Measurements from ENCODE around the gene STIM2. TPM values are rescaled to one million over a fixed set of nuclear protein-coding genes. Genes with fewer than 3 reads are reported as not detected.
A peak's percentile ranks its signal among the peaks of the same experiment; 100 is the strongest.
"Not testable (repeated sequence)": the region's sequence is repeated elsewhere in the genome, so short reads cannot be mapped to it uniquely, and the experiment has no call there.

STIM2 gene
- total RNA-seq (2014; rRNA removed) (15.5 and 16.9 TPM in 2 replicates), Bru-seq, nascent RNA (percentile 71 among the genes with signal in this experiment), BruChase-seq, experiment 1, labeled RNA remaining after a 6-hour chase (percentile 55 among the genes with signal in this experiment), BruChase-seq, experiment 2, labeled RNA remaining after a 2-hour chase (percentile 60 among the genes with signal in this experiment)
- long read RNA-seq, full-length matches to known transcripts: 19 of 65 reads
- long read RNA-seq, partial matches to known transcripts: 21 of 65 reads
- long read RNA-seq, other reads (novel, unspliced or antisense): 25 of 65 reads

DNA sequence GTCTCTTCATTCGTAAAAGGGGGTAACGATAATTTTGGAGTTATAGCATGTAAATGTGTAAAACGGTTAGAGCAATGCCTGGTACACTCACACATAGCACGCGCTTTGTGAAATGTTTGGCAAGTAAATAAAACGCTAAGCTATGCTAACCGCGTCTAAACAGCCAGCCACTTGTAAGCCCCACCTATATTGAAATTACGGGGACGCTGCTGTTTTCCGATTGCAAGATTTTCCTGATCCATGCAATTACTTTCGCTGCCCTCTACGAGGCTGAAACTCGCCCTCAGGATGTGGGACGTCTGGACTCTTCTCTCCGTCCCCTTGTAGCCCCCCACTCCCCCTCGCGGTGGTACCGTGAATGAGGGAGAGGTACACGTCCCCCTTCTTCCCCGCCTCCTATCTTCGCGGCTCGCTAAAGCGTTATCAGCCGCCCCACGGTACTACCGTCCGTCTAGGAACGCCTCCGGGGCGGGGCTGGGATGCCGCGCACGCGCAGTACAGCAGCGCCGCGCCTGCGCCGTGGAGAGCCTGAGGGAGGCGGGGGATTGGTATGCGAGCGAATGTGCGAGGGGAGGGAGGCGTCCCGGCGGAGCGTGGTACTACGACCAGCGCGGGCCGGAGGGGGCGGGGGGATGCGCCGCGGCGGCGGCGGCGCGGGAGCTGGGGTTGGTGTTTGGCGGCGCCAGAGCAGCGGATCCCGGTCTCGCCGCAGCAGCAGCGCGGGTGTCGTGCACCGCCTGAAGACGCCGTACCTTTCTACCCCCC lies at the start of gene STIM2:
TSS of gene STIM2 (plus strand) at position 685 of the 765 bp plus-strand sequence.
- TSS peak; percentile 62 for BruUV-seq (replicated peaks)
- peaks cover 60% of the 10 kb centered on the region for H3K79me2 ChIP-seq (ENCODE audit: low read length)
- TF ChIP-seq, protein P1, sequence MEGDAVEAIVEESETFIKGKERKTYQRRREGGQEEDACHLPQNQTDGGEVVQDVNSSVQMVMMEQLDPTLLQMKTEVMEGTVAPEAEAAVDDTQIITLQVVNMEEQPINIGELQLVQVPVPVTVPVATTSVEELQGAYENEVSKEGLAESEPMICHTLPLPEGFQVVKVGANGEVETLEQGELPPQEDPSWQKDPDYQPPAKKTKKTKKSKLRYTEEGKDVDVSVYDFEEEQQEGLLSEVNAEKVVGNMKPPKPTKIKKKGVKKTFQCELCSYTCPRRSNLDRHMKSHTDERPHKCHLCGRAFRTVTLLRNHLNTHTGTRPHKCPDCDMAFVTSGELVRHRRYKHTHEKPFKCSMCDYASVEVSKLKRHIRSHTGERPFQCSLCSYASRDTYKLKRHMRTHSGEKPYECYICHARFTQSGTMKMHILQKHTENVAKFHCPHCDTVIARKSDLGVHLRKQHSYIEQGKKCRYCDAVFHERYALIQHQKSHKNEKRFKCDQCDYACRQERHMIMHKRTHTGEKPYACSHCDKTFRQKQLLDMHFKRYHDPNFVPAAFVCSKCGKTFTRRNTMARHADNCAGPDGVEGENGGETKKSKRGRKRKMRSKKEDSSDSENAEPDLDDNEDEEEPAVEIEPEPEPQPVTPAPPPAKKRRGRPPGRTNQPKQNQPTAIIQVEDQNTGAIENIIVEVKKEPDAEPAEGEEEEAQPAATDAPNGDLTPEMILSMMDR (conservative IDR thresholded peaks at IDR 0.05; ENCODE audit: low read depth, low read length): no peak
- no peak for TF ChIP-seq EZH2phosphoT487 (IDR thresholded peaks at IDR 0.05; ENCODE audit: borderline replicate concordance, low read length)
- TF ChIP-seq EZH2 (IDR thresholded peaks at IDR 0.05; ENCODE audit: low read length, unreplicated experiment): no peak
- H3K9me3 ChIP-seq (ENCODE audit: low read length): no peaks in the 10 kb centered on the region
- H3K4me1 ChIP-seq (ENCODE audit: insufficient read depth, low read length): peaks cover 17% of the 10 kb centered on the region
- ATAC-seq (peak; percentile 60), DNase-seq (peak; percentile 95)
- ChIA-PET POLR2A (ENCODE audit: unreplicated experiment) (interaction anchor here (0.6 to 0.7 kb wide), 6 partner anchors 28 to 624 kb away, joined by 3 to 25 read pairs (median 4); no protein-coding TSS in a partner anchor), CTCF (interaction anchor here (0.6 kb wide), 2 partner anchors 72 to 772 kb away, joined by 3 to 12 read pairs; no protein-coding TSS in a partner anchor)
- intact Hi-C loops (cut with micrococcal nuclease): loop anchor here (1.0 to 10.0 kb wide), 4 partner anchors 72 to 150 kb away; no protein-coding TSS in a partner anchor
- H4K20me1 ChIP-seq (ENCODE audit: low read length): 0 out of 2 replicates have a peak, but pooled peaks cover 6% of the 10 kb centered on the region
- H3K36me3 ChIP-seq (ENCODE audit: low read depth, low read length): no peaks in the 10 kb centered on the region
- H2AFZ ChIP-seq (ENCODE audit: low read length): peak within 1 kb of the TSS; percentile 75
- no peaks in the 10 kb centered on the region for H3F3A ChIP-seq (ENCODE audit: low read length, unreplicated experiment)
- no peaks in the 10 kb centered on the region for H3K9me2 ChIP-seq (replicated peaks; ENCODE audit: low read length)
- H3K4me2 ChIP-seq (ENCODE audit: low read length): peak within 1 kb of the TSS; percentile 92
- H3K9ac ChIP-seq (ENCODE audit: low read length): peak within 1 kb of the TSS; percentile 83
- no peaks in the 10 kb centered on the region for H3K27me3 ChIP-seq (ENCODE audit: low read length)
- peak within 1 kb of the TSS; percentile 80 for H3K4me3 ChIP-seq (ENCODE audit: low read length)
- H3K27ac ChIP-seq (ENCODE audit: low read length): peak within 1 kb of the TSS; percentile 67

DNA sequence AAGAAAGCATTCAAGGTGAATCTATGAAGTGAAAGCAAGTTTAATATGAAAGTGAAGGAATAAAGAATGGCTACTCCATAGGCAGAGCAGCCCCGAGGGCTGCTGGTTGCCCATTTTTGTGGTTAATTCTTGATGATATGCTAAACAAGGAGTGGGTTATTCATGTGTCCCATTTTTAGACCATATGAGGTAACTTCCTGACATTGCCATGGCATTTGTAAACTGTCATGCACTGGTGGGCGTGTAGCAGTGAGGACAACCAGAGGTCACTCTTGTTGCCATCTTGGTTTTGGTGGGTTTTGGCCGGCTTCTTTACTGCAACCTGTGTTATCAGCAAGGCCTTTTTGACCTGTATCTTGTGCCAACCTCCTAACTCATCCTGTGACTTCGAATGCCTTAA lies 49.1 kb upstream of the STIM2 start:
- POLR2A ChIA-PET (ENCODE audit: unreplicated experiment); H3K27ac ChIP-seq (ENCODE audit: low read length); H3K9me3 ChIP-seq (ENCODE audit: low read length); H3K9ac ChIP-seq (ENCODE audit: low read length); H3K4me1 ChIP-seq (ENCODE audit: insufficient read depth, low read length); H3F3A ChIP-seq (ENCODE audit: low read length, unreplicated experiment); ATAC-seq; H3K9me2 ChIP-seq (replicated peaks; ENCODE audit: low read length); H3K27me3 ChIP-seq (ENCODE audit: low read length); H3K4me3 ChIP-seq (ENCODE audit: low read length); H4K20me1 ChIP-seq (ENCODE audit: low read length); H3K79me2 ChIP-seq (ENCODE audit: low read length); intact Hi-C loops (cut with micrococcal nuclease); CTCF ChIA-PET; H3K4me2 ChIP-seq (ENCODE audit: low read length); H3K36me3 ChIP-seq (ENCODE audit: low read depth, low read length); H2AFZ ChIP-seq (ENCODE audit: low read length); DNase-seq; BruUV-seq (replicated peaks): not testable (repeated sequence)

DNA sequence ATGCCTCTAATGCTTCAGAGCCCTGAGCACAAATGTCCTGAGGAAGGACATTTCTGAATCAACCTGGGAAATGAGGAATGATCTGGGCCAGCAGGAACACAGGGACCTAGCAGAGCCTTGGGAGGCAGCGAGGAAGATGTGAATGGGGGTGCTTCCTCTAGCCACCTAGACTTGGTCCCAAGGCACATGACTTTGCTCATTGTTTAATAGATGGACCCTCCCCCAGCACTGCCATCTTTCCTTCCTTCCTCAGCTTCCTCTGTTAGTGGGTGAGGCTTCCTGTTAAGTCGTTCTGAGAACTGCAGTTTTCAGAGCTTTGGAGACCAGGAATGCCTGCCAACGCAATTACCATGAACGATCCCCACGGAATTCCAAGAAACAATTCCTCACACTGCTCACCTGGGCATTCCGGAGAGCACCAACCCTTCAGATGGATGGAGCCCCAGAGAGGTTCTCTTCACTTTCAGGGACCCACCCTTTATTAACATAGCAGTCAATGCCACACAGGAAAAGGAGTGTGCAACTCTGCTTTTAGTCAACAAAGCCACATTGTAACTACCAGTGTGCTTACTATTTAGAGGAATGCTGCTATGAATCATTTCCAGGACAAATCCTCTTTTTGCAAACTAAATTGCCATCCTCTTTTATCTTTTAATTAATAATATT lies 48.5 kb upstream of the STIM2 start:
- intact Hi-C loops (cut with micrococcal nuclease): no loop called here
- Histone ChIP-seq H3K9ac (ENCODE audit: low read length) (no peak overlapping the region), H3K36me3 (ENCODE audit: low read depth, low read length) (no peaks in the 10 kb centered on the region), H4K20me1 (ENCODE audit: low read length) (no peaks in the 10 kb centered on the region), H3K27ac (ENCODE audit: low read length) (peak overlapping the region; percentile 32; the same call in 1 of the 2 replicates), H3K4me2 (ENCODE audit: low read length) (peak overlapping the region; percentile 46), H3K4me1 (ENCODE audit: insufficient read depth, low read length) (peaks cover 7% of the 10 kb centered on the region), H3K79me2 (ENCODE audit: low read length) (no peaks in the 10 kb centered on the region), H3K27me3 (ENCODE audit: low read length) (no peaks in the 10 kb centered on the region), H3F3A (ENCODE audit: low read length, unreplicated experiment) (no peaks in the 10 kb centered on the region), H3K4me3 (ENCODE audit: low read length) (no peak overlapping the region), H3K9me3 (ENCODE audit: low read length) (no peaks in the 10 kb centered on the region), H2AFZ (ENCODE audit: low read length) (0 out of 2 replicates have a peak overlapping the region, but pooled peaks have one; percentile 55), H3K9me2 (replicated peaks; ENCODE audit: low read length) (no peaks in the 10 kb centered on the region)
- no TSS peak for BruUV-seq (replicated peaks)
- peak; percentile 49 for DNase-seq
- TF ChIP-seq, protein P1 (conservative IDR thresholded peaks at IDR 0.05; ENCODE audit: low read depth, low read length): no peak
- TF ChIP-seq EZH2 (IDR thresholded peaks at IDR 0.05; ENCODE audit: low read length, unreplicated experiment): no peak
- no peak for TF ChIP-seq EZH2phosphoT487 (IDR thresholded peaks at IDR 0.05; ENCODE audit: borderline replicate concordance, low read length)
- peak; percentile 98 for ATAC-seq
- ChIA-PET CTCF (no interaction called here), POLR2A (ENCODE audit: unreplicated experiment) (no interaction called here)

Measured in PC-3 (cell line).